Measurements from ENCODE around the gene TAGLN2. TPM values are rescaled to one million over a fixed set of nuclear protein-coding genes. Genes with fewer than 3 reads are reported as not detected.

TAGLN2 gene
- total RNA-seq, 1 experiment from 2014 or later, result 464 TPM

GRCh38 chr1:159933347-159933746 lies 8.0 kb upstream of the TAGLN2 start:
- DNase-seq (ENCODE audit: unreplicated experiment), result no peak
- no peak for TF ChIP-seq CTCF (IDR thresholded peaks at IDR 0.05; ENCODE audit: unreplicated experiment)
- intact Hi-C loops (cut with micrococcal nuclease), result loop anchor here (10.0 kb wide), 2 partner anchors 141 to 441 kb away; partner anchors contain the start of gene KCNJ10
- Mint-ChIP-seq H3K9me3 (ENCODE audit: unreplicated experiment) (no peaks in the 10 kb centered on the region), H3K4me3 (ENCODE audit: unreplicated experiment) (no peak overlapping the region), H3K4me1 (ENCODE audit: insufficient read depth, unreplicated experiment) (peaks cover 14% of the 10 kb centered on the region), H3K27ac (ENCODE audit: low read depth, unreplicated experiment) (no peak overlapping the region), H3K27me3 (ENCODE audit: insufficient read depth, unreplicated experiment) (no peaks in the 10 kb centered on the region), H3K36me3 (ENCODE audit: insufficient read depth, unreplicated experiment) (no peaks in the 10 kb centered on the region)
- ChIA-PET POLR2A (interaction anchor here (0.7 to 1.1 kb wide), 4 partner anchors 40 to 99 kb away, joined by 3 to 6 read pairs (median 3); no protein-coding TSS in a partner anchor), CTCF (interaction anchor here (0.6 to 52.4 kb wide), 16 partner anchors 8 to 204 kb away, joined by 3 to 1675 read pairs (median 4); partner anchors contain the start of genes DUSP23, FCRL6, IGSF8 and IGSF9)
- no TSS peak for BruUV-seq (replicated peaks)

GRCh38 chr1:159932296-159933285 lies 7.3 kb upstream of the TAGLN2 start:
- Mint-ChIP-seq H3K27me3 (ENCODE audit: insufficient read depth, unreplicated experiment) (no peaks in the 10 kb centered on the region), H3K27ac (ENCODE audit: low read depth, unreplicated experiment) (no peak overlapping the region), H3K4me3 (ENCODE audit: unreplicated experiment) (no peak overlapping the region), H3K9me3 (ENCODE audit: unreplicated experiment) (no peaks in the 10 kb centered on the region), H3K36me3 (ENCODE audit: insufficient read depth, unreplicated experiment) (no peaks in the 10 kb centered on the region), H3K4me1 (ENCODE audit: insufficient read depth, unreplicated experiment) (peaks cover 12% of the 10 kb centered on the region)
- POLR2A ChIA-PET, result interaction anchor here (0.7 to 1.1 kb wide), 3 partner anchors 92 to 100 kb away, joined by 3 read pairs; no protein-coding TSS in a partner anchor
- no peak for DNase-seq (ENCODE audit: unreplicated experiment)
- CTCF ChIA-PET, result interaction anchor here (0.5 to 52.4 kb wide), 17 partner anchors 8 to 789 kb away, joined by 3 to 1675 read pairs (median 3); partner anchors contain the start of genes DUSP23, FCRL6 and IGSF9
- TF ChIP-seq CTCF (IDR thresholded peaks at IDR 0.05; ENCODE audit: unreplicated experiment), result no peak
- BruUV-seq (replicated peaks), result no TSS peak
- intact Hi-C loops (cut with micrococcal nuclease), result loop anchor here (10.0 kb wide), 2 partner anchors 142 to 442 kb away; partner anchors contain the start of gene KCNJ10

GRCh38 chr1:159931795-159932173 lies 6.5 kb upstream of the TAGLN2 start:
- Mint-ChIP-seq H3K4me1 (ENCODE audit: insufficient read depth, unreplicated experiment) (peaks cover 12% of the 10 kb centered on the region), H3K4me3 (ENCODE audit: unreplicated experiment) (no peak overlapping the region), H3K27me3 (ENCODE audit: insufficient read depth, unreplicated experiment) (no peaks in the 10 kb centered on the region), H3K9me3 (ENCODE audit: unreplicated experiment) (no peaks in the 10 kb centered on the region), H3K36me3 (ENCODE audit: insufficient read depth, unreplicated experiment) (no peaks in the 10 kb centered on the region), H3K27ac (ENCODE audit: low read depth, unreplicated experiment) (no peak overlapping the region)
- BruUV-seq (replicated peaks), result no TSS peak
- no peak for TF ChIP-seq CTCF (IDR thresholded peaks at IDR 0.05; ENCODE audit: unreplicated experiment)
- intact Hi-C loops (cut with micrococcal nuclease), result loop anchor here (10.0 kb wide), 2 partner anchors 143 to 443 kb away; partner anchors contain the start of gene KCNJ10
- CTCF ChIA-PET, result interaction anchor here (0.6 to 52.4 kb wide), 7 partner anchors 14 to 154 kb away, joined by 3 to 1675 read pairs (median 5); partner anchors contain the start of gene IGSF9
- DNase-seq (ENCODE audit: unreplicated experiment), result no peak
- POLR2A ChIA-PET, result no interaction called here
